HUES48 (cell line): ENCODE results near the gene YWHAG.
"Not testable (repeated sequence)": the region's sequence is repeated elsewhere in the genome, so short reads cannot be mapped to it uniquely, and the experiment has no call there.

Source experiments
- H3K27ac ChIP-seq: one replicate; pipeline ENCODE4 v1.7.0; 2013; ENCODE audit warnings: low read depth, low read length, inconsistent platforms
- H3K27me3 ChIP-seq: 2 replicates; pipeline ENCODE4 v1.6.1; 2013; ENCODE audit warnings: mild to moderate bottlenecking, low read length; ENCODE audit not compliant: control insufficient read depth, insufficient read depth
- H3K36me3 ChIP-seq: 2 replicates; pipeline ENCODE4 v1.6.1; 2013; ENCODE audit warnings: low read length; ENCODE audit not compliant: control insufficient read depth, insufficient read depth
- H3K4me1 ChIP-seq: 2 replicates; pipeline ENCODE4 v1.6.1; 2013; ENCODE audit warnings: mild to moderate bottlenecking, low read length; ENCODE audit not compliant: control insufficient read depth, insufficient read depth
- H3K4me3 ChIP-seq: 2 replicates; pipeline ENCODE4 v1.5.1; 2013; ENCODE audit warnings: mild to moderate bottlenecking, low read depth, low read length
- H3K9ac ChIP-seq: 2 replicates; pipeline ENCODE4 v1.6.1; 2013; ENCODE audit warnings: mild to moderate bottlenecking, low read depth, low read length, moderate library complexity
- H3K9me3 ChIP-seq: 2 replicates; pipeline ENCODE4 v1.6.1; 2013; ENCODE audit warnings: low read length; ENCODE audit not compliant: control insufficient read depth, insufficient read depth

The YWHAG gene

DNA sequence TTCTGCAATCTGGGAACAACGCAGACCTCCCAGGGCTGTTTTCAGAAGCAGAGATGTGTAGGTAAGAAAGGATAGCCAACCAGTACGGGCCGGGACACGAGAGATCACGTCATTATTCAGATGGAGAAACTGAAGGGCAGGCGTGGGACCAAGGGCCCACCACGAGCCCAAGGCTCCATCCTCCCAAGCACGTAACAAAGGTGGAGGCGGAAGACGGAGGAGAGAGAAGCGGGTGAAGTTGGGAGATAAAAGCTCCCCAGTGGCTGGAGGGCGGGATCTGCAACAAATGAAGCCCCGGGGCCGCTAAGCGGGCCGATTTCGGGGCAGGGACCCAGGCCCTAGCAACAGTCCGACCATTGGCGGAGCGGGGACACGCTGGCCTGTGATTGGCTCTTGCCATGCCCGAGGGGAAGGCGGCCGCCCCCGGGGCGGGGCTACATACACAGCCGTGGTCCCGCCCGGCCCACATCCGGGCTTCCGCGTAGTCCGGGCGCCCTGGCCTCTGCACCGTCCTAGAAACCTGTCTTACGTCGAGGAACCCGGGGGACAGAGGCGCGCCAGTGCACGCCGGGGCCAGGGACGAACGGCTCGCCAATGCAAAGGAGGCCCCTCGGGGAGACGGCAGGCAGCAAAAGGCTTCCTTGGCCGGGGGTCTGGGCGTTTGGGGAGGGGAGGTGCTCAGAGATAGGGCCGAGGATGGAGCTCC, 40.9 kb downstream of the YWHAG start:
- Histone ChIP-seq H3K9me3 (no peaks in the 10 kb centered on the region), H3K4me1 (peaks cover 13% of the 10 kb centered on the region), H3K36me3 (peaks cover 3% of the 10 kb centered on the region; the same call in 1 of the 2 replicates), H3K27ac (peak overlapping the region; percentile 91), H3K9ac (peak overlapping the region; percentile 66), H3K27me3 (no peaks in the 10 kb centered on the region), H3K4me3 (peak overlapping the region; percentile 70)

DNA sequence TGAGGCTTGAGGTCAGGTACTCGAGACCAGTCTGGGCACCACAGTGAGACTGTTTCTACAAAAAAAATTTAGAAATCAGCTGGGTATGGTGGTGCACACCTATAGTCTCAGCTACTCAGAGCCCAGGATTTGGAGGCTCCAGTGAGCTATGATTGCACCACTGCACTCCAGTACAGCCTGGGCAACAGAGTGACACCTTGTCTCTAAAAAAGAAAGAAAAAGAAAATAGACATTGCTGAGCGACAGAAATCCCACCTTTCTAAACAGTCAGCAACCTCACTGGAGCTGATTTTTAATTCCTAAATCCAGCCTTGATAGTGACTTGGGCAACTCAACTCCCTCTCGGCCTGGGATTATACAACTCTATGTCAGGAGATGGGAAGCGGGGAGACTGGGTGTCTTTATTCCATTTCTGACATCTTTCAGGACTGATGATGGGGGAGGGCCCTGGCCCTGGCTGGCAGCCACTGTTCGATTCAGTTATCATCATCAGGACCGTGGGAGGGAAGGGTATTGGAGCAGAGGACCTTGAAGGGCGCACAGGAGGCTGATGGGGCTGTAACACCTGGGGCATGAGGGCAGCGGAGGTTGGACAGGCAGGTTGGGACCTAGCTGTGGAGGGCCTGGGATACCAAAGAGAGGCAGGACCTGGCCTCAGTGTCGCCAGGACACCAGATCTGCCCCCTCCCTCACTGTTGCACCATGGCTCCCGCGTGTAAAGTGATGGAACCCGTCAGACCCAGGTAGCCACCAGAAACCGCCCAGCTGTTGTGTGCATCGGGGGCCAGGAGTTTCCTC, 41.6 kb downstream of the YWHAG start:
- Histone ChIP-seq H3K27me3 (no peaks in the 10 kb centered on the region), H3K4me1 (peaks cover 13% of the 10 kb centered on the region), H3K9ac (peak overlapping the region; percentile 24; the same call in 1 of the 2 replicates), H3K9me3 (no peaks in the 10 kb centered on the region), H3K4me3 (peak overlapping the region; percentile 45), H3K27ac (peak overlapping the region; percentile 78), H3K36me3 (no peaks in the 10 kb centered on the region; the same call in 1 of the 2 replicates)

DNA sequence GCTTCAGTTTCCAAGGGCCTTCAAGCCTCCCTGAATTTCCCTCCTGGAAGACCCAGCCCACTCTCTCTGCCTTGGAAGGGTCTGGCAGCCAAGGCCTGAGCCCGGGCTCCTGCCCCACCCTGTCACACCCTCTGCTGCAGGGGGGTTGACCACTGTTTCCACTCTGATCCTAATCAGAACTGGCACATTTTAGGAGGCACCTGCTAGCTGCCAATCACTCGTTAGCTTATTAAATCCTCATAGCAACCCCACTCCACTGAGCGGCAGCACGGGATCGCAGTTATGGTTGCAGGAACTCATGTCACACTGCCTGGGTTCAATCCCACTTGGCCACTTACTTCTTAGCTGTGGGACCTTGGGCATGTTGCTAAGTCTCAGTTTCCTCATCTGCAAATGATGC, 43.4 kb downstream of the YWHAG start:
- H3K4me1 ChIP-seq: peaks cover 13% of the 10 kb centered on the region

DNA sequence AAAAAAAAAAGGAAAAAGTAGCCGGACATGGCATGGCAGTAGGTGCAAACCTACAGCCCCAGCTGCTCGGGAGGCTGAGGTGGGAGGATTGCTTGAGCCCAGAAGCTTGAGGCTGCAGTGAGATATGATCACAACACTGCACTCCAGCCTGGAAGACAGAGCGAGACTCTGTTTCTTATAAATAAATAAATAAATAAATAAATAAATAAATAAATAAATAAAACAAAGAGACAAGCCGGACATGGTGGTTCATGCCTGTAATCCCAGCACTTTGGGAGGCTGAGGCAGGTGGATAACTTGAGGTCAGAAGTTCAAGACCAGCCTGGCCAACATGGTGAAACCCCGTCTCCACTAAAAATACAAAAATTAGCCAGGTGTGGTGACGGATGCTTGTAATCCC, 44.1 kb downstream of the YWHAG start:
- H3K9me3 ChIP-seq, H3K4me3 ChIP-seq, H3K9ac ChIP-seq, H3K27ac ChIP-seq, H3K27me3 ChIP-seq, H3K36me3 ChIP-seq: not testable (repeated sequence)
- peaks cover 13% of the 10 kb centered on the region for H3K4me1 ChIP-seq

More for the DNA sequence above, 43.4 kb downstream of the YWHAG start:
- Histone ChIP-seq H3K4me3 (no peak overlapping the region), H3K27me3 (no peaks in the 10 kb centered on the region), H3K27ac (no peak overlapping the region), H3K9me3 (no peaks in the 10 kb centered on the region), H3K9ac (no peak overlapping the region), H3K36me3 (no peaks in the 10 kb centered on the region)

DNA sequence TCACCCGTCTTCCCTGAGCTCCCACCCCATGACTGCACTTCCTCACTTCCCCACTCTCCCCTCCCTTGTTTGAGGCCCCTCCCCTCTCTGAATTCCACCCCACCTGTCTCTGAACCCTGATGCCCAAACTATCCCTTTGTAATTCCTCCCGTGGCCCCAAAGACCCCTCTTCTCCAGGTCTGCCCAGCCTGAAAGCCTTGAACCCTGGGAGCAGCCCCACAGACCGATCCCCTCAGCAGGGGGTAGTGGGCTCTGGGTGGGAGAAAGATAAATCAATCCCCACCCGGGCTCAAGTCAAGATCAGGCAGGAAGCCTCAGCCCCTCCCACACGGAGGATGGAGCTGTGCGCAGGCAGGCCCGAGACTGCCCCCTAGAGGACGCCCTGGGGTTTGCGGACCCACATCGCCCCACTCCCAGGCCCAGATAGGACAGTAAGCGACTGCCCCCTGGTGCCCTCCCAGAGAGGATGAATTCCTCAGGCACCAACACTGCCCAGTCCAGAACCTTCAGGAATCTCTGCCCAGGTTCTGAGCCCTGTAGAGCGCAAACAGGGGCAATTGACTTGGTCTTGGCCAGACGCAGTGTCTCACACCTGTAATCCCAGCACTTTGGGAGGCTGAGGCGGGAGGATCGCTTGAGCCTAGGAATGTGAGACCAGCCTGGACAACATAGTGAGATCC, 44.6 kb downstream of the YWHAG start:
- Histone ChIP-seq H3K36me3 (no peaks in the 10 kb centered on the region), H3K27me3 (no peaks in the 10 kb centered on the region), H3K27ac (no peak overlapping the region), H3K9me3 (no peaks in the 10 kb centered on the region), H3K4me3 (peak overlapping the region; percentile 57), H3K4me1 (peaks cover 11% of the 10 kb centered on the region), H3K9ac (no peak overlapping the region)

DNA sequence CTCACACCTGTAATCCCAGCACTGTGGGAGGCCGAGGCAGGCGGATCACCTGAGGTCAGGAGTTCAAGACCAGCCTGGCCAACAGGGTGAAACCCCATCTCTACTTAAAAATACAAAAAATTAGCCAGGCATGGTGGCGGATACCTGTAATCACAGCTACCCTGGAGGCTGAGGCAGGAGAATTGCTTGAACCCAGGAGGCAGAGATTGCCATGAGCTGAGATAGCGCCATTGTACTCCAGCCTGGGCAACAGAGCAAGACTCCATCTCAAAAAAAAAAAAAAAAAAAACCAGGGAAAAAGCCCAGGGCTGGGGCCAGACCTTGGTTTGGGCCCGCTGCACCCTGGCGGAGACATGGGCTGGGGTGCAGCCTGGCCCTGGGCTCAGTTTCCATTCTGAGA, 47.0 kb downstream of the YWHAG start:
- H3K27ac ChIP-seq: not testable (repeated sequence)

DNA sequence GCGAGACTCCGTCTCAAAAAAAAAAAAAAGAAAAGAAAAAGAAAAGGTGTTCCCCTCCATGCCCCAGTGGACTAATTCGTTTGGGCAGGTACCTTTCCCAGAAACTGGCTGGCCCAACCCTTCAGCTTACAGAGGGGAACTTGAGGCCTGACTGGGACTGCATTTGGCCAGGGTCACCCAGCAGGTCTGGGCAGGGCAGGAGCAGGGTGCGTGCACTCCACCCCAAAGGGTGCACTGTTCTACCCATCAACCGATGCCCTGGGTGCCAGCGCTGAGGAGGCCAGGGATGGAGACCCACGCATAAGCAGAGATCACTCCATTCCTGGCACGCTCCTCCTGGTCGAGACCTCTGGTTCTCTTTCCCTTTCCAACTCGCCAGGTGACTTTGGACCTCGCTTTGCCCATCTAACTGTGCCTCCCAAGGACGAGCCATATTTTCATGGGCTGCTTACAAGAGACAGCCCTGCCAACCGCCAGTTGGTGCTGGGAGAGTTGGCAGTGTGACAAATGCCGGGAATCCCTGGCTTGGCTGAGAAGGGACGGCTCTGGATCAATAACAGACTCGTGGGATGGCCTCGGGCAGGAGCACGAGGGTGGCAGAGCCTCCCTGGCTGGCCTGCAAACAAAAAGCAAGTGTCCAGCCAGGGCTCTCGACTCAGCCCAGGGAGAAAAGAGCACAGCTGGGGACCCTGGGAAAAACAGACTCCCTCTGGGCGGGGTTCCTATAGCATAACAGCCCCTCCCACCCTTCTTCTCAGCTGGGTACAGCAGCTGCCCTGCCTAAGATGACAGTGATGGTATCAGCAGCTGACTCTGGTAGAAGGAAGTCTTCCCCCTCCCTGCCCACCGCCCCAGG, 48.5 kb downstream of the YWHAG start:
- H3K4me3 ChIP-seq: no peak overlapping the region
- H3K27ac ChIP-seq: no peak overlapping the region
- H3K4me1 ChIP-seq: peaks cover 5% of the 10 kb centered on the region; the same call in 1 of the 2 replicates
- no peaks in the 10 kb centered on the region for H3K36me3 ChIP-seq
- no peaks in the 10 kb centered on the region for H3K27me3 ChIP-seq
- no peaks in the 10 kb centered on the region for H3K9me3 ChIP-seq
- H3K9ac ChIP-seq: no peak overlapping the region

More for the DNA sequence above, 47.0 kb downstream of the YWHAG start:
- H3K4me1 ChIP-seq, H3K4me3 ChIP-seq, H3K36me3 ChIP-seq, H3K27me3 ChIP-seq, H3K9me3 ChIP-seq, H3K9ac ChIP-seq: not testable (repeated sequence)

DNA sequence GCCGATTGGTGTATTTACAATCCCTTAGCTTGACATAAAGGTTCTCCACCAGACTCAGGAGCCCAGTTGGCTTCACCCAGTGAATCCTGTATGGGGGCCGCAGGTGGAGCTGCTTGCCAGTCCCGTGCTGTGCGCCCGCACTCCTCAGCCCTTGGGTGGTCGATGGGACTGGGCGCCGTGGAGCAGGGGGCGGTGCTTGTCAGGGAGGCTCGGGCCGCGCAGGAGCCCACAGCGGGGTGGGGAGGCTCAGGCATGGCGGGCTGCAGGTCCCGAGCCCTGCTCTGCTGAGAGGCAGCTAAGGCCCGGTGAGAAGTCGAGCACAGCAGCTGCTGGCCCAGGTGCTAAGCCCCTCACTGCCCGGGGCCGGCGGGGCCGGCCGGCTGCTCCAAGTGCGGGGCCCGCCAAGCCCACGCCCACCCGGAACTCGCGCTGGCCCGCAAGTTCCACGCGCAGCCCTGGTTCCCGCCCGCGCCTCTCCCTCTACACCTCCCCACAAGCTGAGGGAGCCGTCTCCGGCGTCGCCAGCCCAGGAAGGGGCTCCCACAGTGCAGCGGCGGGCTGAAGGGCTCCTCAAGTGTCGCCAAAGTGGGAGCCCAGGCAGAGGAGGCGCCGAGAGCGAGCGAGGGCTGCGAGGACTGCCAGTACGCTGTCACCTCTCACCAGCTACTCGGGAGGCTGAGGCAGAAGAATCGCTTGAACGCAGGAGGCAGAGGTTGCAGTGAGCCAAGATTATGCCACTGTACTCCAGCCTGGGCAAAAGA, 49.3 kb downstream of the YWHAG start:
- H3K4me3 ChIP-seq, H3K27me3 ChIP-seq, H3K9ac ChIP-seq, H3K27ac ChIP-seq, H3K4me1 ChIP-seq, H3K9me3 ChIP-seq, H3K36me3 ChIP-seq: not testable (repeated sequence)

DNA sequence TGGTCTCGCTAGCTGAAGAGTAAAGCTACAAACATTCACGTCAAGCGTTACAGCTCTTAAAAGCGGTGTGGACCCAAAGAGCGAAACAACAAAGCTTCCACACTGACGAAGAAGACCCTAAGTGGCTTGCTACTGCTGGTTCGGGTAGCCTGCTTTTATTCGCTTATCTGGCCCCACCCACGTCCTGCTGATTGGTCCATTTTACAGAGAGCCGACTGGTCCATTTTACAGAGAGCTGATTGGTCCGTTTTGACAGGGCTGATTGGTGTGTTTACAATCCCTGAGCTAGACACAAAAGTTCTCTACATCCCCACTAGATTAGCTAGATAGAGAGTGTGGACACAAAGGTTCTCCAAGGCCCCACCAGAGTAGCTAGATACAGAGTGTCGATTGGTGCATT, 49.9 kb downstream of the YWHAG start:
- H3K9me3 ChIP-seq, H3K36me3 ChIP-seq, H3K27ac ChIP-seq, H3K4me3 ChIP-seq, H3K27me3 ChIP-seq, H3K9ac ChIP-seq: not testable (repeated sequence)
- H3K4me1 ChIP-seq: peaks cover 12% of the 10 kb centered on the region; the same call in 1 of the 2 replicates

DNA sequence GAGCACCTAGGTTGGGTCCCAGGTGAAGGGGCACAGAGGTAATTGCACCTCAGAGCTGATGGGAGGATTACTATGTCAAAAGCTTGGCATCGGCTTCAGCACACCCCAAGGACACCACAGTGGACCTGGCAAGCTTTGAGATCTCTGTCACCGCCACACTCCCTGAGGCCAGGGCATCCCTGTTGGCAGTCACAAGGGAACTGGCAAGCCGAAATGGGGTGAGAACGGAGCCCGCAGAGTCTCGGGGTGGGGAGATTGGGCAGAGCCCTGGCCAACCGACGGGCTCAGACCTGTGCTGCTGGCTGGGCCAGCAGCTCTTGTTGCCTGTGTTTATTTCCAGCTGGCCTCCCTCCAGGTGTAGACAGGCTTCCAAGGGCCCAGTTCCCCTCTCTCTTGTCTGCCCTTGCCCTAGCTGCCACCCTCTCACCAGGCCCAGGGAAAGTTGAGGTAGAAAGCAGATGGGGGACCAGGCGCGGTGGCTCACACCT, 53.9 kb downstream of the YWHAG start:
- no peak overlapping the region for H3K9ac ChIP-seq
- H3K4me1 ChIP-seq: peaks cover 13% of the 10 kb centered on the region; the same call in 1 of the 2 replicates
- no peak overlapping the region for H3K27ac ChIP-seq

More for the DNA sequence above, 53.9 kb downstream of the YWHAG start:
- peaks cover 6% of the 10 kb centered on the region; the same call in 1 of the 2 replicates for H3K36me3 ChIP-seq
- H3K4me3 ChIP-seq: no peak overlapping the region
- H3K9me3 ChIP-seq: no peaks in the 10 kb centered on the region
- H3K27me3 ChIP-seq: peaks cover 10% of the 10 kb centered on the region
